ENCODE measurements around the gene ZNF217. TPM values are rescaled to one million over a fixed set of nuclear protein-coding genes. Genes with fewer than 3 reads are reported as not detected.

ZNF217 gene
- total and polyA plus RNA-seq, 9 of the 15 experiments (the other 6 are each of a cell fraction or from before 2014, with no cell fraction given): 3.0 to 41.8 (median 16.8) TPM

GRCh38 chr20:53623454-53624211 is 30.0 kb upstream of the ZNF217 start (continued):
- TF ChIP-seq ZNF239 (CRISPR knock-in tag; IDR thresholded peaks at IDR 0.05): peak; percentile 59
- peak; percentile 81 for TF ChIP-seq POLR2H (tag; IDR thresholded peaks at IDR 0.05; ENCODE audit: low read depth)
- no peak for TF ChIP-seq GMEB1 (CRISPR knock-in tag; IDR thresholded peaks at IDR 0.05)
- peak in 1 of 2 experiments; percentile 53; a peak in 1 of 4 replicates for TF ChIP-seq TBL1XR1 (IDR thresholded peaks at IDR 0.05; ENCODE audit: low read length in 2 of 2)
- TF ChIP-seq GTF2E2 (tag; IDR thresholded peaks at IDR 0.05): no peak; the same call in none of the 2 replicates
- peak; percentile 39; the same call in 1 of the 2 replicates for TF ChIP-seq PHF8 (IDR thresholded peaks at IDR 0.05; ENCODE audit: borderline replicate concordance, low read length)
- no peak for TF ChIP-seq POLR3G (IDR thresholded peaks at IDR 0.05; ENCODE audit: extremely low read depth, insufficient read length, insufficient replicate concordance)
- no peak for TF ChIP-seq NR3C1 (CRISPR knock-in tag; IDR thresholded peaks at IDR 0.05)
- no peak for TF ChIP-seq SMAD2 (IDR thresholded peaks at IDR 0.05; ENCODE audit: low read depth, low read length)
- peak; percentile 67 for TF ChIP-seq SMARCE1 (IDR thresholded peaks at IDR 0.05)
- no peak for TF ChIP-seq SREBF1 (IDR thresholded peaks at IDR 0.05; ENCODE audit: borderline replicate concordance, low read depth, low read length)
- TF ChIP-seq NCOR1 (IDR thresholded peaks at IDR 0.05): peak; percentile 56
- TF ChIP-seq, protein P1, sequence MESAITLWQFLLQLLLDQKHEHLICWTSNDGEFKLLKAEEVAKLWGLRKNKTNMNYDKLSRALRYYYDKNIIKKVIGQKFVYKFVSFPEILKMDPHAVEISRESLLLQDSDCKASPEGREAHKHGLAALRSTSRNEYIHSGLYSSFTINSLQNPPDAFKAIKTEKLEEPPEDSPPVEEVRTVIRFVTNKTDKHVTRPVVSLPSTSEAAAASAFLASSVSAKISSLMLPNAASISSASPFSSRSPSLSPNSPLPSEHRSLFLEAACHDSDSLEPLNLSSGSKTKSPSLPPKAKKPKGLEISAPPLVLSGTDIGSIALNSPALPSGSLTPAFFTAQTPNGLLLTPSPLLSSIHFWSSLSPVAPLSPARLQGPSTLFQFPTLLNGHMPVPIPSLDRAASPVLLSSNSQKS (CRISPR knock-in tag; IDR thresholded peaks at IDR 0.05): no peak
- TF ChIP-seq NUFIP1 (IDR thresholded peaks at IDR 0.05; ENCODE audit: partially characterized antibody): no peak
- no peak for TF ChIP-seq ETV5 (CRISPR knock-in tag; IDR thresholded peaks at IDR 0.05; ENCODE audit: low read depth)
- TF ChIP-seq SP2 (IDR thresholded peaks at IDR 0.05; ENCODE audit: extremely low read depth, low read depth, low read length, poor library complexity, severe bottlenecking): no peak
- TF ChIP-seq ELF4 (CRISPR knock-in tag; IDR thresholded peaks at IDR 0.05): 0 out of 2 replicates have a peak, but pooled peaks have one; percentile 10
- TF ChIP-seq SREBF2 (CRISPR knock-in tag; IDR thresholded peaks at IDR 0.05): no peak
- TF ChIP-seq, protein P2, sequence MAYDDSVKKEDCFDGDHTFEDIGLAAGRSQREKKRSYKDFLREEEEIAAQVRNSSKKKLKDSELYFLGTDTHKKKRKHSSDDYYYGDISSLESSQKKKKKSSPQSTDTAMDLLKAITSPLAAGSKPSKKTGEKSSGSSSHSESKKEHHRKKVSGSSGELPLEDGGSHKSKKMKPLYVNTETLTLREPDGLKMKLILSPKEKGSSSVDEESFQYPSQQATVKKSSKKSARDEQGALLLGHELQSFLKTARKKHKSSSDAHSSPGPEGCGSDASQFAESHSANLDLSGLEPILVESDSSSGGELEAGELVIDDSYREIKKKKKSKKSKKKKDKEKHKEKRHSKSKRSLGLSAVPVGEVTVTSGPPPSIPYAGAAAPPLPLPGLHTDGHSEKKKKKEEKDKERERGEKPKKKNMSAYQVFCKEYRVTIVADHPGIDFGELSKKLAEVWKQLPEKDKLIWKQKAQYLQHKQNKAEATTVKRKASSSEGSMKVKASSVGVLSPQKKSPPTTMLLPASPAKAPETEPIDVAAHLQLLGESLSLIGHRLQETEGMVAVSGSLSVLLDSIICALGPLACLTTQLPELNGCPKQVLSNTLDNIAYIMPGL (CRISPR knock-in tag; IDR thresholded peaks at IDR 0.05): no peak
- TF ChIP-seq ZNF512 (tag; IDR thresholded peaks at IDR 0.05): no peak
- no peak for TF ChIP-seq ZNF764 (CRISPR knock-in tag; IDR thresholded peaks at IDR 0.05; ENCODE audit: low read depth)
- no peak for TF ChIP-seq HNRNPL (IDR thresholded peaks at IDR 0.05; ENCODE audit: low read depth, low read length)
- no peak for TF ChIP-seq TAF15 (IDR thresholded peaks at IDR 0.05; ENCODE audit: low read depth, low read length)
